GM23248 (cell line): Measurements from ENCODE around the gene AGGF1. TPM values are rescaled to one million over a fixed set of nuclear protein-coding genes. Genes with fewer than 3 reads are reported as not detected.
"Not testable (repeated sequence)": the region's sequence is repeated elsewhere in the genome, so short reads cannot be mapped to it uniquely, and the experiment has no call there.

Source experiments
- DNase-seq: peaks from one replicate; pipeline ENCODE4 v3.0.0-alpha.2; 2015
- H2AFZ ChIP-seq: fragments of 200-600 bp; sonication (generic); 2 replicates; pipeline ENCODE4 v1.6.1; 2016; ENCODE audit warnings: antibody characterized with exemption
- H3F3A ChIP-seq: fragments of 200-600 bp; sonication (generic); 2 replicates; pipeline ENCODE4 v1.6.1; 2016; ENCODE audit warnings: mild to moderate bottlenecking, antibody characterized with exemption, mixed run types; ENCODE audit not compliant: insufficient read depth
- H3K27ac ChIP-seq: fragments of 200-600 bp; sonication (generic); 2 replicates; pipeline ENCODE4 v1.5.1; 2016; ENCODE audit warnings: mild to moderate bottlenecking
- H3K27me3 ChIP-seq: fragments of 200-600 bp; sonication (generic); replicated peaks from 2 replicates; pipeline ENCODE4 v1.6.1; 2016; ENCODE audit warnings: mild to moderate bottlenecking; ENCODE audit not compliant: insufficient read depth
- H3K36me3 ChIP-seq: fragments of 200-600 bp; sonication (generic); 2 replicates; pipeline ENCODE4 v1.6.1; 2016; ENCODE audit warnings: low read depth, mild to moderate bottlenecking
- H3K4me1 ChIP-seq: fragments of 200-600 bp; sonication (generic); 2 replicates; pipeline ENCODE4 v1.6.1; 2016; ENCODE audit warnings: mild to moderate bottlenecking; ENCODE audit not compliant: insufficient read depth
- H3K4me2 ChIP-seq: fragments of 200-600 bp; sonication (generic); one replicate; pipeline ENCODE4 v1.6.1; 2016; ENCODE audit warnings: mild to moderate bottlenecking; ENCODE audit not compliant: unreplicated experiment
- H3K4me3 ChIP-seq: fragments of 200-600 bp; sonication (generic); 2 replicates; pipeline ENCODE4 v1.5.1; 2016; ENCODE audit warnings: mild to moderate bottlenecking
- H3K79me2 ChIP-seq: fragments of 200-600 bp; sonication (generic); 2 replicates; pipeline ENCODE4 v1.6.1; 2016; ENCODE audit warnings: mild to moderate bottlenecking; ENCODE audit not compliant: insufficient read depth
- H3K9ac ChIP-seq: fragments of 200-600 bp; sonication (generic); 2 replicates; pipeline ENCODE4 v1.6.1; 2016; ENCODE audit warnings: mild to moderate bottlenecking
- H3K9me2 ChIP-seq: fragments of 200-600 bp; sonication (generic); 2 replicates; pipeline ENCODE4 v1.6.1; 2016; ENCODE audit warnings: mixed run types, mild to moderate bottlenecking, moderate library complexity; ENCODE audit not compliant: insufficient read depth
- H3K9me3 ChIP-seq: fragments of 200-600 bp; sonication (generic); one replicate; pipeline ENCODE4 v1.6.1; 2017; ENCODE audit warnings: low read depth
- H4K20me1 ChIP-seq: fragments of 200-600 bp; sonication (generic); 2 replicates; pipeline ENCODE4 v1.6.0; 2016; ENCODE audit not compliant: insufficient read depth
- EZH2 ChIP-seq: fragments of 200-600 bp; sonication (generic); IDR thresholded peaks from 2 replicates; pipeline ENCODE4 v1.6.1; 2018; ENCODE audit warnings: antibody characterized with exemption, mild to moderate bottlenecking; ENCODE audit not compliant: insufficient read depth, poor library complexity, severe bottlenecking
- EZH2phosphoT487 ChIP-seq: fragments of 200-600 bp; sonication (generic); IDR thresholded peaks from 2 replicates; pipeline ENCODE4 v1.6.1; 2018; ENCODE audit warnings: antibody characterized with exemption, moderate library complexity, mild to moderate bottlenecking, low read depth; ENCODE audit not compliant: insufficient read depth
- WGBS, 2 experiments: methylation state at CpG; one replicate each; pipeline ENCODE4 v1.1.6; 2015 to 2017; ENCODE audit warnings: low lambda C conversion rate in 2 of 2, low coverage in 1 of 2; ENCODE audit errors: missing lambda C conversion rate in 2 of 2; 5-methylcytosine and 5-hydroxymethylcytosine counted together
- in situ Hi-C: fragments of 300-500 bp; cut with MboI; formaldehyde crosslinking; loops from 2 replicates; pipeline ENCODE4 v1.15.0; 2020
- polyA plus RNA-seq: library from polyadenylated mRNA; unstranded; fragments of >200 nt; fragmentation: Nextera tagmentation; extraction: Ambion mirVana; gene quantifications from 2 replicates; pipeline ENCODE4 v1.2.1, GENCODE V29; 2016
- small RNA-seq: library from RNA; depleted of rRNA; stranded (forward); fragments of <200 nt; gene quantifications from one replicate; pipeline ENCODE3, GENCODE V24; 2014; ENCODE audit warnings: low read depth, low replicate concordance
- total RNA-seq: library from RNA; depleted of rRNA; stranded (reverse); fragments of >200 nt; shearing (Covaris generic); gene quantifications from 2 replicates; pipeline ENCODE4 v1.2.3, GENCODE V29; 2014; rRNA removed

The AGGF1 gene
- total and polyA plus RNA-seq, 2 experiments from 2014 or later, result 25.1 to 29.4 TPM

GRCh38 chr5:77101298-77101697 is 71.1 kb downstream of the AGGF1 start:
- peak overlapping the region; percentile 83 for H3K4me2 ChIP-seq
- in situ Hi-C loops, result no loop called here

GRCh38 chr5:77102549-77102948 is 72.3 kb downstream of the AGGF1 start:
- Histone ChIP-seq H3K9me3 (no peaks in the 10 kb centered on the region), H3K27me3 (no peaks in the 10 kb centered on the region), H3K4me3 (no peak overlapping the region), H3K4me1 (peaks cover 11% of the 10 kb centered on the region), H4K20me1 (no peaks in the 10 kb centered on the region), H3K27ac (no peak overlapping the region), H3K9me2 (no peaks in the 10 kb centered on the region), H3K4me2 (no peak overlapping the region), H3F3A (0 out of 2 replicates have a peak, but pooled peaks cover 6% of the 10 kb centered on the region), H3K79me2 (no peaks in the 10 kb centered on the region), H3K9ac (no peak overlapping the region), H3K36me3 (no peaks in the 10 kb centered on the region), H2AFZ (no peak overlapping the region)
- no peak for TF ChIP-seq EZH2
- TF ChIP-seq EZH2phosphoT487, result no peak
- 74 to 81% methylated on average over 7 of the region's 7 CpGs for WGBS, 2 experiments
- DNase-seq, result no peak
- in situ Hi-C loops, result no loop called here

More at GRCh38 chr5:77101298-77101697, 71.1 kb downstream of the AGGF1 start:
- Histone ChIP-seq H3K4me1 (peaks cover 11% of the 10 kb centered on the region), H3K9ac (no peak overlapping the region), H3K4me3 (peak overlapping the region; percentile 48), H3K9me2 (no peaks in the 10 kb centered on the region), H3K9me3 (no peaks in the 10 kb centered on the region), H3K27ac (no peak overlapping the region), H2AFZ (0 out of 2 replicates have a peak overlapping the region, but pooled peaks have one; percentile 38), H3K36me3 (no peaks in the 10 kb centered on the region), H4K20me1 (no peaks in the 10 kb centered on the region), H3F3A (0 out of 2 replicates have a peak, but pooled peaks cover 6% of the 10 kb centered on the region), H3K27me3 (no peaks in the 10 kb centered on the region), H3K79me2 (no peaks in the 10 kb centered on the region)
- DNase-seq, result peak; percentile 91
- TF ChIP-seq EZH2phosphoT487 (no peak), EZH2 (no peak)
- 39 to 41% methylated on average over 4 of the region's 4 CpGs for WGBS, 2 experiments

GRCh38 chr5:77103457-77103856 is 73.3 kb downstream of the AGGF1 start:
- in situ Hi-C loops, result no loop called here
- H3F3A ChIP-seq, result 0 out of 2 replicates have a peak, but pooled peaks cover 6% of the 10 kb centered on the region
- DNase-seq, result peak; percentile 3
- H4K20me1 ChIP-seq, result no peaks in the 10 kb centered on the region
- TF ChIP-seq EZH2phosphoT487 (no peak), EZH2 (no peak)
- H3K27me3 ChIP-seq, result no peaks in the 10 kb centered on the region
- peaks cover 11% of the 10 kb centered on the region for H3K4me1 ChIP-seq
- no peak overlapping the region for H2AFZ ChIP-seq
- no peaks in the 10 kb centered on the region for H3K9me3 ChIP-seq
- H3K9me2 ChIP-seq, result no peaks in the 10 kb centered on the region
- no peaks in the 10 kb centered on the region for H3K36me3 ChIP-seq
- H3K9ac ChIP-seq, result no peak overlapping the region
- WGBS, 2 experiments, result 32 to 33% methylated on average over 1 of the region's 1 CpG
- no peak overlapping the region for H3K27ac ChIP-seq
- H3K4me2 ChIP-seq, result no peak overlapping the region
- H3K79me2 ChIP-seq, result no peaks in the 10 kb centered on the region
- H3K4me3 ChIP-seq, result no peak overlapping the region

- Histone ChIP-seq H3K4me3 (no peak overlapping the region), H4K20me1 (no peaks in the 10 kb centered on the region), H3K9me3 (no peaks in the 10 kb centered on the region), H3K27ac (no peak overlapping the region), H3F3A (0 out of 2 replicates have a peak, but pooled peaks cover 6% of the 10 kb centered on the region), H3K36me3 (no peaks in the 10 kb centered on the region), H3K27me3 (no peaks in the 10 kb centered on the region), H3K4me2 (no peak overlapping the region), H3K79me2 (no peaks in the 10 kb centered on the region), H3K9ac (no peak overlapping the region), H2AFZ (no peak overlapping the region), H3K9me2 (no peaks in the 10 kb centered on the region), H3K4me1 (peaks cover 11% of the 10 kb centered on the region)
- DNase-seq, result no peak
- in situ Hi-C loops, result no loop called here
- TF ChIP-seq EZH2phosphoT487, result no peak
- TF ChIP-seq EZH2, result no peak
Measured at GRCh38 chr5:77104813-77105212, 74.6 kb downstream of the AGGF1 start.

DNA sequence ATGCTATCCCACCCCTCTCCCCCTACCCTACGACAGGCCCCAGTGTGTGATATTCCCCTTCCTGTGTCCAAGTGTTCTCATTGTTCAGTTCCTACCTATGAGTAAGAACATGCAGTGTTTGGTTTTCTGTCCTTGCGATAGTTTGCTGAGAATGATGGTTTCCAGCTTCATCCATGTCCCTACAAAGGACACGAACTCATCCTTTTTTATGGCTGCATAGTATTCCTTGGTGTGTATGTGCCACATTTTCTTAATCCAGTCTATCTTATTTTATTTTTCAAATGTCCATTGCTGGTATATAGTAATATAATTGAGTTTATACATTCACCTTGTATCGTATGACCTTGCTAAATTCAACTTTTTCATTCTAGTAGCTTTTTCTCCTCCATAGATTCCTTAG is 76.8 kb downstream of the AGGF1 start:
- DNase-seq, H3K9ac ChIP-seq, H3K4me1 ChIP-seq, H3K79me2 ChIP-seq, H3K27me3 ChIP-seq, H3K9me3 ChIP-seq, in situ Hi-C loops, H3K36me3 ChIP-seq, H3K4me3 ChIP-seq, H3K27ac ChIP-seq, H3F3A ChIP-seq, H4K20me1 ChIP-seq, H3K9me2 ChIP-seq, H3K4me2 ChIP-seq, H2AFZ ChIP-seq: not testable (repeated sequence)
- WGBS, 2 experiments, result 78 to 79% methylated on average over 4 of the region's 4 CpGs

Small RNA genes within 50 kb of the gene (small RNA-seq; reads per million reads assigned to genes)
- 2.1 reads per million, percentile 67 among the genes with 10 or more reads in this experiment for gene SNORA47

Other genes with a start within 250 kb of the AGGF1 start
- gene F2RL1, start 211.4 kb upstream of the AGGF1 start, total RNA-seq, result 1.4 and 2.7 TPM in 2 replicates
- gene F2RL1, start 211.4 kb upstream of the AGGF1 start, polyA plus RNA-seq, result 1.6 and 3.3 TPM in 2 replicates
- not detected in 2 replicates for gene S100Z, start 180.4 kb upstream of the AGGF1 start, total RNA-seq
- gene S100Z, start 180.4 kb upstream of the AGGF1 start, polyA plus RNA-seq, result not detected in 2 replicates
- gene CRHBP, start 77.4 kb upstream of the AGGF1 start, total RNA-seq, result not detected in 2 replicates
- gene CRHBP, start 77.4 kb upstream of the AGGF1 start, polyA plus RNA-seq, result not detected in 2 replicates
- gene ZBED3, start 56.9 kb downstream of the AGGF1 start, total RNA-seq, result 0.54 and 0.63 TPM in 2 replicates
- 0.37 and 0.75 TPM in 2 replicates for gene ZBED3, start 56.9 kb downstream of the AGGF1 start, polyA plus RNA-seq
- not detected in 2 replicates for gene PDE8B, start 180.3 kb downstream of the AGGF1 start, total RNA-seq
- 0.33 and 0.40 TPM in 2 replicates for gene PDE8B, start 180.3 kb downstream of the AGGF1 start, polyA plus RNA-seq